PC-9 (cell line): ENCODE measurements around the gene IQGAP3. TPM values are rescaled to one million over a fixed set of nuclear protein-coding genes. Genes with fewer than 3 reads are reported as not detected.

Source experiments
- BruUV-seq: library from RNA; stranded (reverse); fragments of 400-500 nt; replicated peaks from 2 replicates; lab custom pipeline; 2021; lab: Mats Ljungman, UMichigan
- CTCF ChIA-PET: fragments of 300-600 bp; sonication (Branson Sonifier 250); formaldehyde crosslinking; loops from one replicate; lab custom pipeline; 2022; ENCODE audit warnings: antibody characterized with exemption; lab: Charles Lee
- POLR2A ChIA-PET: fragments of 300-600 bp; sonication (Branson Sonifier 250); formaldehyde crosslinking; loops from one replicate; lab custom pipeline; 2022; ENCODE audit warnings: antibody characterized with exemption; ENCODE audit not compliant: unreplicated experiment; lab: Charles Lee
- DNase-seq, 2 experiments: peaks; one replicate each; pipeline versions ENCODE4 v3.0.0 to v3.0.0-alpha.2; 2015 to 2022; ENCODE audit warnings: mixed read lengths in 1 of 2
- H2AFZ ChIP-seq: fragments of 200-600 bp; sonication (generic); 2 replicates; pipeline ENCODE4 v1.8.1; 2017; ENCODE audit warnings: antibody characterized with exemption
- H3F3A ChIP-seq: fragments of 200-600 bp; sonication (generic); 2 replicates; pipeline ENCODE4 v1.8.1; 2017; ENCODE audit warnings: antibody characterized with exemption, mild to moderate bottlenecking, low read depth; ENCODE audit not compliant: insufficient read depth
- H3K27ac ChIP-seq: fragments of 200-600 bp; sonication (generic); 2 replicates; pipeline ENCODE4 v1.6.1; 2016; ENCODE audit warnings: mixed run types
- H3K27me3 ChIP-seq: fragments of 200-600 bp; sonication (generic); 2 replicates; pipeline ENCODE4 v1.6.1; 2016; ENCODE audit warnings: low read depth, mixed run types; ENCODE audit not compliant: insufficient read depth
- H3K36me3 ChIP-seq: fragments of 200-600 bp; sonication (generic); 2 replicates; pipeline ENCODE4 v1.6.1; 2016; ENCODE audit warnings: low read depth, mixed run types
- H3K4me1 ChIP-seq: fragments of 200-600 bp; sonication (generic); replicated peaks from 2 replicates; pipeline ENCODE4 v1.6.1; 2016; ENCODE audit warnings: mixed run types; ENCODE audit not compliant: insufficient read depth
- H3K4me2 ChIP-seq: fragments of 200-600 bp; sonication (generic); 2 replicates; pipeline ENCODE4 v1.6.1; 2017; ENCODE audit warnings: mixed run types
- H3K4me3 ChIP-seq: fragments of 200-600 bp; sonication (generic); 2 replicates; pipeline ENCODE4 v1.6.1; 2016; ENCODE audit warnings: mixed run types
- H3K79me2 ChIP-seq: fragments of 200-600 bp; sonication (generic); 2 replicates; pipeline ENCODE4 v1.6.1; 2017; ENCODE audit warnings: low read depth, mixed run types
- H3K9me2 ChIP-seq: fragments of 200-600 bp; sonication (generic); 2 replicates; pipeline ENCODE4 v1.8.1; 2017; ENCODE audit warnings: mild to moderate bottlenecking; ENCODE audit not compliant: insufficient read depth
- H3K9me3 ChIP-seq: fragments of 200-600 bp; sonication (generic); 2 replicates; pipeline ENCODE4 v1.8.1; 2016; ENCODE audit warnings: low read depth; ENCODE audit not compliant: insufficient read depth
- H4K20me1 ChIP-seq: fragments of 200-600 bp; sonication (generic); 2 replicates; pipeline ENCODE4 v1.8.1; 2017; ENCODE audit not compliant: insufficient read depth
- CTCF ChIP-seq: fragments of 200-600 bp; sonication (generic); conservative IDR thresholded peaks from 2 replicates; pipeline ENCODE4 v1.6.1; 2017; ENCODE audit warnings: mixed run types, antibody characterized with exemption, mild to moderate bottlenecking, moderate library complexity
- EZH2 ChIP-seq: fragments of 200-600 bp; sonication (generic); IDR thresholded peaks from 2 replicates; pipeline ENCODE4 v1.8.0; 2017; ENCODE audit warnings: antibody characterized with exemption, low read depth
- intact Hi-C: fragments of 100-400 bp; cut with micrococcal nuclease; formaldehyde crosslinking; loops from one replicate; pipeline ENCODE4 v1.10.0; 2022; ENCODE audit not compliant: unreplicated experiment
- total RNA-seq: library from RNA; stranded (reverse); gene quantifications from 2 replicates; pipeline ENCODE4 v1.2.3, GENCODE V29; 2021

IQGAP3 gene
- total RNA-seq, 1 experiment from 2014 or later, result 63.1 TPM

GRCh38 chr1:156508955-156509234 is 63.5 kb downstream of the IQGAP3 start:
- Histone ChIP-seq H2AFZ (no peak overlapping the region), H3K9me2 (no peaks in the 10 kb centered on the region), H4K20me1 (no peaks in the 10 kb centered on the region), H3K36me3 (no peaks in the 10 kb centered on the region), H3K4me1 (peaks cover 17% of the 10 kb centered on the region), H3K27me3 (no peaks in the 10 kb centered on the region), H3K9me3 (no peaks in the 10 kb centered on the region), H3K4me2 (no peak overlapping the region), H3K27ac (no peak overlapping the region), H3K4me3 (no peak overlapping the region), H3K79me2 (no peaks in the 10 kb centered on the region), H3F3A (peaks cover 14% of the 10 kb centered on the region; the same call in 1 of the 2 replicates)
- peak in 1 of 2 experiments; percentile 21 for DNase-seq
- ChIA-PET CTCF (no interaction called here), POLR2A (no interaction called here)
- intact Hi-C loops, result loop anchor here (10.0 kb wide), 1 partner anchor 384 kb away; no protein-coding TSS in a partner anchor
- BruUV-seq, result no TSS peak
- TF ChIP-seq CTCF (no peak), EZH2 (no peak)

GRCh38 chr1:156508205-156508954 is 64.0 kb downstream of the IQGAP3 start:
- CTCF ChIA-PET, result no interaction called here

GRCh38 chr1:156506450-156506849 is 65.9 kb downstream of the IQGAP3 start:
- H3K79me2 ChIP-seq, result 0 out of 2 replicates have a peak, but pooled peaks cover 4% of the 10 kb centered on the region
- no peak overlapping the region for H2AFZ ChIP-seq
- no peaks in the 10 kb centered on the region for H3K9me3 ChIP-seq
- intact Hi-C loops, result loop anchor here (10.0 kb wide), 1 partner anchor 382 kb away; no protein-coding TSS in a partner anchor
- no peak for DNase-seq
- H3K4me1 ChIP-seq, result peaks cover 41% of the 10 kb centered on the region
- no peak overlapping the region for H3K27ac ChIP-seq
- TF ChIP-seq CTCF, result no peak
- no peak for TF ChIP-seq EZH2
- no peaks in the 10 kb centered on the region for H3K27me3 ChIP-seq
- H3K4me2 ChIP-seq, result no peak overlapping the region
- H4K20me1 ChIP-seq, result no peaks in the 10 kb centered on the region
- ChIA-PET CTCF (no interaction called here), POLR2A (no interaction called here)
- H3F3A ChIP-seq, result peaks cover 30% of the 10 kb centered on the region; the same call in 1 of the 2 replicates
- no TSS peak for BruUV-seq
- H3K9me2 ChIP-seq, result no peaks in the 10 kb centered on the region
- no peaks in the 10 kb centered on the region for H3K36me3 ChIP-seq
- H3K4me3 ChIP-seq, result no peak overlapping the region

More at GRCh38 chr1:156508205-156508954, 64.0 kb downstream of the IQGAP3 start:
- H4K20me1 ChIP-seq, result no peaks in the 10 kb centered on the region
- TF ChIP-seq EZH2 (no peak), CTCF (no peak)
- no TSS peak for BruUV-seq
- intact Hi-C loops, result loop anchor here (10.0 kb wide), 1 partner anchor 384 kb away; no protein-coding TSS in a partner anchor
- no peaks in the 10 kb centered on the region for H3K36me3 ChIP-seq
- H2AFZ ChIP-seq, result no peak overlapping the region
- peaks cover 22% of the 10 kb centered on the region for H3K4me1 ChIP-seq
- H3K27ac ChIP-seq, result no peak overlapping the region
- H3K9me3 ChIP-seq, result no peaks in the 10 kb centered on the region
- no peaks in the 10 kb centered on the region for H3K79me2 ChIP-seq
- no peak overlapping the region for H3K4me2 ChIP-seq
- H3K4me3 ChIP-seq, result no peak overlapping the region
- DNase-seq, result peak in 1 of 2 experiments; percentile 15
- H3K27me3 ChIP-seq, result no peaks in the 10 kb centered on the region
- no peaks in the 10 kb centered on the region for H3K9me2 ChIP-seq
- peaks cover 19% of the 10 kb centered on the region; the same call in 1 of the 2 replicates for H3F3A ChIP-seq
- POLR2A ChIA-PET, result no interaction called here
